Activated T-cell treated with anti-CD3 and anti-CD28 coated beads, Interleukin-2, amount 50 U/mL, for 24 hours (primary cell): ENCODE measurements around the gene CELSR2.

ENCODE experiments used
- DNase-seq: peaks from one replicate; pipeline ENCODE4 v3.0.0-alpha.2; 2020
- H3K27ac Mint-ChIP-seq: 2 replicates; pipeline ENCODE4 v1.8.0; 2020; ENCODE audit warnings: mild to moderate bottlenecking, mixed read lengths
- H3K27me3 Mint-ChIP-seq: 2 replicates; pipeline ENCODE4 v1.8.0; 2020; ENCODE audit warnings: mixed read lengths
- H3K36me3 Mint-ChIP-seq: 2 replicates; pipeline ENCODE4 v1.8.0; 2020; ENCODE audit warnings: low read depth, mixed read lengths
- H3K4me1 Mint-ChIP-seq: 2 replicates; pipeline ENCODE4 v1.8.0; 2020; ENCODE audit warnings: low read depth, mixed read lengths
- H3K4me3 Mint-ChIP-seq: 2 replicates; pipeline ENCODE4 v1.8.0; 2020; ENCODE audit warnings: mild to moderate bottlenecking, moderate library complexity, mixed read lengths
- H3K9me3 Mint-ChIP-seq: 2 replicates; pipeline ENCODE4 v1.8.0; 2020; ENCODE audit warnings: mixed read lengths

CELSR2 gene

GRCh38 chr1:109272831-109273547 is 23.6 kb downstream of the CELSR2 start:
- peaks cover 4% of the 10 kb centered on the region for H3K4me1 Mint-ChIP-seq
- no peak for DNase-seq
- no peaks in the 10 kb centered on the region for H3K27me3 Mint-ChIP-seq
- H3K4me3 Mint-ChIP-seq, result no peak overlapping the region
- no peaks in the 10 kb centered on the region for H3K9me3 Mint-ChIP-seq
- H3K36me3 Mint-ChIP-seq, result no peaks in the 10 kb centered on the region
- H3K27ac Mint-ChIP-seq, result no peak overlapping the region

- Mint-ChIP-seq H3K4me3 (no peak overlapping the region), H3K9me3 (no peaks in the 10 kb centered on the region), H3K27ac (no peak overlapping the region), H3K27me3 (no peaks in the 10 kb centered on the region), H3K4me1 (peaks cover 4% of the 10 kb centered on the region), H3K36me3 (no peaks in the 10 kb centered on the region)
- no peak for DNase-seq
Observed at GRCh38 chr1:109273570-109274288, 24.4 kb downstream of the CELSR2 start.

- Mint-ChIP-seq H3K4me3 (no peak overlapping the region), H3K27me3 (no peaks in the 10 kb centered on the region), H3K4me1 (peaks cover 4% of the 10 kb centered on the region), H3K36me3 (no peaks in the 10 kb centered on the region), H3K9me3 (no peaks in the 10 kb centered on the region), H3K27ac (no peak overlapping the region)
- DNase-seq, result no peak
Observed at GRCh38 chr1:109274533-109275476, 25.5 kb downstream of the CELSR2 start.

GRCh38 chr1:109275706-109276345 is 26.5 kb downstream of the CELSR2 start:
- H3K36me3 Mint-ChIP-seq, result no peaks in the 10 kb centered on the region
- peaks cover 4% of the 10 kb centered on the region for H3K4me1 Mint-ChIP-seq
- no peak overlapping the region for H3K27ac Mint-ChIP-seq

GRCh38 chr1:109277434-109278204 is 28.3 kb downstream of the CELSR2 start:
- no peak overlapping the region for H3K27ac Mint-ChIP-seq
- H3K4me3 Mint-ChIP-seq, result no peak overlapping the region
- DNase-seq, result peak; percentile 81
- peaks cover 13% of the 10 kb centered on the region for H3K4me1 Mint-ChIP-seq
- no peaks in the 10 kb centered on the region for H3K27me3 Mint-ChIP-seq
- no peaks in the 10 kb centered on the region for H3K36me3 Mint-ChIP-seq
- no peaks in the 10 kb centered on the region for H3K9me3 Mint-ChIP-seq

More at GRCh38 chr1:109275706-109276345, 26.5 kb downstream of the CELSR2 start:
- Mint-ChIP-seq H3K27me3 (no peaks in the 10 kb centered on the region), H3K9me3 (no peaks in the 10 kb centered on the region), H3K4me3 (no peak overlapping the region)
- no peak for DNase-seq

DNA sequence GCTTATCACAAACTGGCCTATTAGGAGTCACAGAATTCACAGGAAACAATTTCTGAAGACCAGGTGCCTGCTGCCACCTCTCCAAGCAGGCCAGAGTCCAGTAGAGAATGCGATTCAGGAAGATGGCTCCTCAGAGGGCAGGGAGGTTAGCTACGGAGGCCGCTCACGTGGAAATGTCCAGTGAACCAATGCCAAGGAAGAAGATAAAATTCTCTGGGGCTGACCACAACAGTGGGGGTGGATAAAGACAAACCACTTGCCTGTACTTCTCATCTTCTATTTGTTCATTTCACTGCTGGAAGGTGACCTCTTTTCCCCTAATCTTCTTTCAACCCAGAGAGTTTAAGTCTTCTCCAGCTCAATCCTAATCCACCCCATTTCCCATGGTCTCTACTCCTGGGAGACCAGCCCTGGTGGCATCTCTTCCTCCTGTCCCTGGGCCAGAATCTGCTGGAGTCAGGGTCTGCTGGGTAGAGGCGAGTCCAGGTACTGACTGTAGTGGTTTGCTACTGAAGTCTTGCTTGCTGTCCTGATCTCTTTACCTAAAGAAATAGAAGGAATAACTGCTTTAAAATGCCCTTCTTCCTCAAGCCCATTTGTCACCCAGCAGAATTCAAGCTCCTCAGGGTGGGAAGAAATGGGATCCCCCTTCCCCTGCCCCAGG is 30.4 kb downstream of the CELSR2 start:
- Mint-ChIP-seq H3K9me3 (no peaks in the 10 kb centered on the region), H3K4me3 (no peak overlapping the region), H3K27ac (no peak overlapping the region), H3K36me3 (peaks cover 3% of the 10 kb centered on the region), H3K27me3 (no peaks in the 10 kb centered on the region), H3K4me1 (peaks cover 26% of the 10 kb centered on the region)
- no peak for DNase-seq

DNA sequence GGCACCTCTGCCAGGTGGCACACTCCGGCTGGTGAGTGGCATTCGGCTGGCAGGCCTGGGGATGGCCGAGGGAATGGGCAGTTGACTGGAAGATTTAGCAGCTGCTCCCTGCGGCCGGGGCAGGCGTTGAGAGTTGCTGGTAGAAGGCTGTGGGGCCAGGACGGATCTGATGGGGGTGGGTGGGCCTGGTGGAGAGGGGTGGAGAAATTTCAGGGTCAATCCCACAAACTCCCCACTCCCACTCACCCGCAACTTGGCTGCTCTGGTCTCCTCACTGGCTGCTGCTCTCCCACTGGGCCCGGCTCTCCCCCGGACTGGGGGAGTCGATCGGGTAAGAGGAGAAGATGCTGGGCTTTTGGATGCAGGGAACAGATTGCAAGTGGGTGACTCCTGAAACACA is 31.5 kb downstream of the CELSR2 start:
- Mint-ChIP-seq H3K4me1 (peaks cover 26% of the 10 kb centered on the region), H3K27ac (no peak overlapping the region), H3K36me3 (peaks cover 3% of the 10 kb centered on the region), H3K9me3 (no peaks in the 10 kb centered on the region), H3K27me3 (no peaks in the 10 kb centered on the region), H3K4me3 (no peak overlapping the region)
- DNase-seq, result no peak

GRCh38 chr1:109281680-109282496 is 32.5 kb downstream of the CELSR2 start:
- Mint-ChIP-seq H3K27ac (no peak overlapping the region), H3K4me3 (peak overlapping the region; percentile 92), H3K27me3 (no peaks in the 10 kb centered on the region), H3K9me3 (no peaks in the 10 kb centered on the region), H3K4me1 (peaks cover 26% of the 10 kb centered on the region), H3K36me3 (peaks cover 3% of the 10 kb centered on the region)
- DNase-seq, result no peak

DNA sequence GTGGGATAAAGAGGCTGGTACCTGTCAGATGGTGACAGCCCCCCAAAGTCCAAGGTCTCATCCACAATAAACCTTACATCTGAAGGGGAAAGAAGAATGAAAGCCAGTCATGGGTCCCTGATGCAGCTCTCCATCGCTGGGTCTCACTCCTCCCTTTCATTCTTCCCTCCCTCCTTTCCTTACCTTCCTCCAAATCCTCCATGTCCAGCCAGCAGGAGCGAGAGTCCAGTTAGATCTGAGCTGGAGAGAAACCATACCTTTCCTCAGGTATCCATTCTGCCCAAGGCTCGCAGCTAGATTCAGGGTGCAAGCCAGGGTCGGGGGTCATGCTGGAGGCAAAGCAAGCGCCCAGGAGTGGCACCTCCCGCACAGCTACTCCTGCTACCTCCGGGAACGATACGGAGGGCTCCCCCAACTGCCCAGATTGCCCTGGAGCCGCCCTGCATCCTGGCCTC is 33.2 kb downstream of the CELSR2 start:
- Mint-ChIP-seq H3K4me3 (peak overlapping the region; percentile 92), H3K9me3 (no peaks in the 10 kb centered on the region), H3K4me1 (peaks cover 21% of the 10 kb centered on the region), H3K27me3 (no peaks in the 10 kb centered on the region), H3K27ac (no peak overlapping the region), H3K36me3 (peaks cover 3% of the 10 kb centered on the region)
- DNase-seq, result no peak

- peaks cover 21% of the 10 kb centered on the region for H3K4me1 Mint-ChIP-seq
- peak; percentile 94 for DNase-seq
- H3K27me3 Mint-ChIP-seq, result no peaks in the 10 kb centered on the region
- peak within 1 kb of the TSS; percentile 92 for H3K4me3 Mint-ChIP-seq
- peak within 1 kb of the TSS; percentile 95 for H3K27ac Mint-ChIP-seq
- H3K36me3 Mint-ChIP-seq, result peaks cover 3% of the 10 kb centered on the region
- H3K9me3 Mint-ChIP-seq, result no peaks in the 10 kb centered on the region
Observed at GRCh38 chr1:109282952-109283747, 33.8 kb downstream of the CELSR2 start, which contains the start of gene PSRC1. Gene PSRC1 (minus strand): TSS chr1:109283145.

DNA sequence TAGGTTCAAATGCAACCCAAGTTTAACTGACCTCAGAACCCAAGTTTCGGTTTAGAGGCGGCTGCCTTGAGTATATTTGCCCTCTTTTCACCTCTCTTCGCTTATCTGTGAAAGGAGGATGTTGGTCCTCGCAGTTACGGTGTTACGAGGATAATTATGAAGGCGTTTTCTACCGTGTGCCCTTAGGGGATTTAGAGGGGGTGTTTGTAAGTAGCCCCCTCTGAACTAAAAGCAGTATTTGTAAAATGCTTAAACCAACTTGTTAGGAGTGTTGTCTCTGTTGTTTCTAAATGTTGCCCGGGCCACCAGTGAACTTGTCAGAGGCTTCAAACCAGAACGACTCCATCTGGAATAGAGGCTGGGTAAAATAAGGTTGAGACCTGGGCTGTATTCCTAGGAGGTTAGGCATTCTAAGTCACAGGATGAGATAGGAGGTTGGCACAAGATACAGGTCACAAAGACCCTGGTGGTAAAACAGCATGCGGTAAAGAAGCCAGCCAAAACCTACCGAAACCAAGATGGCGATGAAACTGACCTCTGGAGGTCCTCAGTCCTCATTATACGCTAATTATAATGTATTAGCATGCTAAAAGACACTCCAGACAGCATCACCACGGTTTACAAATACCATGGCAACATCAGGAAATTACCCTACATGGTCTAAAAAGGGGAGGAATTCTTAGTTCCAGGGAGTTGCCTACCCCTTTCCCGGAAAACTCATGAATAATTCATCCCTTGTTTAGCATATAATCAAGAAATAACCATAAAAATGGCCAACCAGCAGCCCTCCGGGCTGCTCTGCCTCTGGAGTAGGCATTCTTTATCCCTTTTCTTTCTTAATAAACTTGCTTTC is 34.6 kb downstream of the CELSR2 start:
- H3K4me3 Mint-ChIP-seq, result peak overlapping the region; percentile 92
- H3K4me1 Mint-ChIP-seq, result peaks cover 21% of the 10 kb centered on the region
- DNase-seq, result no peak
- H3K27me3 Mint-ChIP-seq, result peaks cover 6% of the 10 kb centered on the region
- peak overlapping the region; percentile 95 for H3K27ac Mint-ChIP-seq
- peaks cover 3% of the 10 kb centered on the region for H3K36me3 Mint-ChIP-seq
- H3K9me3 Mint-ChIP-seq, result no peaks in the 10 kb centered on the region
